MM.1S (cell line): Measurements from ENCODE around the gene SH2B2.
A peak's percentile ranks its signal among the peaks of the same experiment; 100 is the strongest.

Experiments
- DNase-seq: peaks from one replicate; pipeline ENCODE4 v3.0.0-alpha.2; 2015
- H2AFZ ChIP-seq: fragments of 300-600 bp; sonication (generic); 2 replicates; pipeline ENCODE4 v1.6.0; 2016; ENCODE audit warnings: antibody characterized with exemption, low read length
- H3F3A ChIP-seq: fragments of 300-600 bp; sonication (generic); 2 replicates; pipeline ENCODE4 v1.6.1; 2016; ENCODE audit warnings: mild to moderate bottlenecking, antibody characterized with exemption, low read length, moderate library complexity, mixed read lengths; ENCODE audit not compliant: insufficient read depth
- H3K27ac ChIP-seq: fragments of 300-600 bp; sonication (generic); 2 replicates; pipeline ENCODE4 v1.5.1; 2016; ENCODE audit warnings: mild to moderate bottlenecking, low read length
- H3K27me3 ChIP-seq: fragments of 300-600 bp; sonication (generic); replicated peaks from 2 replicates; pipeline ENCODE4 v1.6.0; 2016; ENCODE audit warnings: low read length; ENCODE audit not compliant: insufficient read depth
- H3K36me3 ChIP-seq: fragments of 300-600 bp; sonication (generic); replicated peaks from 2 replicates; pipeline ENCODE4 v1.6.1; 2016; ENCODE audit warnings: mild to moderate bottlenecking, low read length, mixed read lengths; ENCODE audit not compliant: insufficient read depth
- H3K4me1 ChIP-seq: fragments of 300-600 bp; sonication (generic); 2 replicates; pipeline ENCODE4 v1.6.1; 2016; ENCODE audit warnings: low read length, mixed read lengths
- H3K4me2 ChIP-seq: fragments of 300-600 bp; sonication (generic); 2 replicates; pipeline ENCODE4 v1.6.0; 2016; ENCODE audit warnings: low read depth, low read length
- H3K4me3 ChIP-seq: fragments of 300-600 bp; sonication (generic); 2 replicates; pipeline ENCODE4 v1.5.1; 2016; ENCODE audit warnings: low read length, mixed read lengths
- H3K79me2 ChIP-seq: fragments of 300-600 bp; sonication (generic); 2 replicates; pipeline ENCODE4 v1.6.1; 2016; ENCODE audit warnings: mixed run types, low read length, mixed read lengths
- H3K9ac ChIP-seq: fragments of 300-600 bp; sonication (generic); 2 replicates; pipeline ENCODE4 v1.6.1; 2016; ENCODE audit warnings: low read length, mixed read lengths
- H3K9me2 ChIP-seq: fragments of 300-600 bp; sonication (generic); replicated peaks from 2 replicates; pipeline ENCODE4 v1.6.1; 2016; ENCODE audit warnings: mild to moderate bottlenecking, low read length, mixed read lengths; ENCODE audit not compliant: insufficient read depth
- H3K9me3 ChIP-seq: fragments of 300-600 bp; sonication (generic); replicated peaks from 2 replicates; pipeline ENCODE4 v1.6.1; 2016; ENCODE audit warnings: mild to moderate bottlenecking, low read length, mixed read lengths; ENCODE audit not compliant: insufficient read depth
- H4K20me1 ChIP-seq: fragments of 300-600 bp; sonication (generic); 2 replicates; pipeline ENCODE4 v1.6.1; 2016; ENCODE audit warnings: mild to moderate bottlenecking, low read length, moderate library complexity, mixed read lengths; ENCODE audit not compliant: insufficient read depth
- EZH2 ChIP-seq: fragments of 300-600 bp; sonication (generic); optimal IDR thresholded peaks from 2 replicates; pipeline ENCODE3; 2017; ENCODE audit warnings: low read depth, mild to moderate bottlenecking, antibody characterized with exemption, low read length, mixed read lengths
- EZH2phosphoT487 ChIP-seq: fragments of 300-600 bp; sonication (generic); IDR thresholded peaks from 2 replicates; pipeline ENCODE4 v1.6.1; 2018; ENCODE audit warnings: antibody characterized with exemption, low read length
- TF ChIP-seq, protein P1 (sequence below): fragments of 300-600 bp; sonication (generic); IDR thresholded peaks from 2 replicates; pipeline ENCODE4 v1.5.1; 2016; ENCODE audit warnings: antibody characterized with exemption, low read length, mixed read lengths

Gene SH2B2

GRCh38 chr7:102291056-102291915, 4.6 kb downstream of the SH2B2 start:
- peaks cover 91% of the 10 kb centered on the region for H3K79me2 ChIP-seq
- H3K4me3 ChIP-seq, result peak overlapping the region; percentile 12; the same call in 1 of the 2 replicates
- H3K9me2 ChIP-seq, result no peaks in the 10 kb centered on the region
- peak; percentile 79 for DNase-seq
- H2AFZ ChIP-seq, result no peak overlapping the region
- H3K9ac ChIP-seq, result peak overlapping the region; percentile 4; the same call in 1 of the 2 replicates
- H3K4me2 ChIP-seq, result peak overlapping the region; percentile 51
- TF ChIP-seq EZH2, result no peak
- TF ChIP-seq, protein P1, sequence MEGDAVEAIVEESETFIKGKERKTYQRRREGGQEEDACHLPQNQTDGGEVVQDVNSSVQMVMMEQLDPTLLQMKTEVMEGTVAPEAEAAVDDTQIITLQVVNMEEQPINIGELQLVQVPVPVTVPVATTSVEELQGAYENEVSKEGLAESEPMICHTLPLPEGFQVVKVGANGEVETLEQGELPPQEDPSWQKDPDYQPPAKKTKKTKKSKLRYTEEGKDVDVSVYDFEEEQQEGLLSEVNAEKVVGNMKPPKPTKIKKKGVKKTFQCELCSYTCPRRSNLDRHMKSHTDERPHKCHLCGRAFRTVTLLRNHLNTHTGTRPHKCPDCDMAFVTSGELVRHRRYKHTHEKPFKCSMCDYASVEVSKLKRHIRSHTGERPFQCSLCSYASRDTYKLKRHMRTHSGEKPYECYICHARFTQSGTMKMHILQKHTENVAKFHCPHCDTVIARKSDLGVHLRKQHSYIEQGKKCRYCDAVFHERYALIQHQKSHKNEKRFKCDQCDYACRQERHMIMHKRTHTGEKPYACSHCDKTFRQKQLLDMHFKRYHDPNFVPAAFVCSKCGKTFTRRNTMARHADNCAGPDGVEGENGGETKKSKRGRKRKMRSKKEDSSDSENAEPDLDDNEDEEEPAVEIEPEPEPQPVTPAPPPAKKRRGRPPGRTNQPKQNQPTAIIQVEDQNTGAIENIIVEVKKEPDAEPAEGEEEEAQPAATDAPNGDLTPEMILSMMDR, result no peak
- no peak for TF ChIP-seq EZH2phosphoT487
- H3K36me3 ChIP-seq, result no peaks in the 10 kb centered on the region
- H3K4me1 ChIP-seq, result peaks cover 42% of the 10 kb centered on the region
- no peaks in the 10 kb centered on the region for H4K20me1 ChIP-seq
- no peaks in the 10 kb centered on the region for H3K27me3 ChIP-seq
- H3F3A ChIP-seq, result peaks cover 41% of the 10 kb centered on the region
- no peaks in the 10 kb centered on the region for H3K9me3 ChIP-seq
- peak overlapping the region; percentile 59 for H3K27ac ChIP-seq

DNA sequence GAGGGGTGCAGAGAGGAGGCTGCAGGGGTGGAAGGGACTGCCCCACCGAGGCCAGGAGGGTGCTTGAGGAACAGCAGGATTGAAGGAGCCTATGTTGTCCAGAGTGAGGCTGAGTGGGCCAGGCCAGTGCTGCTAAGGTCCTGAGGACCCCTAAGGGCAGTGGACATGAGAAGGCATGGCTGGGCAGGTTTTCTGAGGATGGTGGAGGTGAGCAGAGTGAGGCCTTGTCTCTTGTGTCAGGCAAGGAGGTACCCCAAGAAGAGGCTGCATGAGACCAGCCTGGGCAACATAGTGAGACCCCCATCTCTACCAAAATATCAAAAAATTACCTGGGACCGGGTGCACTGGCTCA, 5.2 kb downstream of the SH2B2 start:
- Histone ChIP-seq H3K4me3 (no peak overlapping the region), H3K36me3 (no peaks in the 10 kb centered on the region), H3K4me2 (peak overlapping the region; percentile 51), H3K9me3 (no peaks in the 10 kb centered on the region), H4K20me1 (no peaks in the 10 kb centered on the region), H3K9ac (peak overlapping the region; percentile 4; the same call in 1 of the 2 replicates), H3F3A (peaks cover 44% of the 10 kb centered on the region), H3K79me2 (peaks cover 96% of the 10 kb centered on the region), H3K4me1 (peaks cover 42% of the 10 kb centered on the region), H3K27ac (peak overlapping the region; percentile 59), H2AFZ (no peak overlapping the region), H3K27me3 (no peaks in the 10 kb centered on the region), H3K9me2 (no peaks in the 10 kb centered on the region)
- no peak for DNase-seq
- TF ChIP-seq EZH2 (no peak), EZH2phosphoT487 (no peak)
- TF ChIP-seq, protein P1, result no peak

GRCh38 chr7:102292813-102293798, 6.4 kb downstream of the SH2B2 start:
- H3K79me2 ChIP-seq, result peaks cover 96% of the 10 kb centered on the region

More at GRCh38 chr7:102292813-102293798, 6.4 kb downstream of the SH2B2 start:
- H3F3A ChIP-seq, result peaks cover 41% of the 10 kb centered on the region
- peak overlapping the region; percentile 13; the same call in 1 of the 2 replicates for H3K27ac ChIP-seq
- peaks cover 49% of the 10 kb centered on the region for H3K4me1 ChIP-seq
- TF ChIP-seq, protein P1, result no peak
- TF ChIP-seq EZH2 (no peak), EZH2phosphoT487 (no peak)
- H3K27me3 ChIP-seq, result no peaks in the 10 kb centered on the region
- H3K9ac ChIP-seq, result no peak overlapping the region
- H3K4me2 ChIP-seq, result no peak overlapping the region
- no peaks in the 10 kb centered on the region for H4K20me1 ChIP-seq
- H2AFZ ChIP-seq, result no peak overlapping the region
- H3K9me3 ChIP-seq, result no peaks in the 10 kb centered on the region
- no peaks in the 10 kb centered on the region; the same call in 1 of the 2 replicates for H3K36me3 ChIP-seq
- no peak for DNase-seq
- no peak overlapping the region for H3K4me3 ChIP-seq
- H3K9me2 ChIP-seq, result no peaks in the 10 kb centered on the region
